GM12872 (cell line): Measurements from ENCODE around the gene RHEB.

Experiments used
- CTCF ChIP-seq: IDR thresholded peaks from 3 replicates; pipeline ENCODE4 v1.5.1; 2011; ENCODE audit warnings: low read depth, mild to moderate bottlenecking, low read length, moderate library complexity; ENCODE audit not compliant: insufficient read depth

The RHEB gene

GRCh38 chr7:151454932-151455530 is 64.7 kb downstream of the RHEB start:
- TF ChIP-seq CTCF = no peak

DNA sequence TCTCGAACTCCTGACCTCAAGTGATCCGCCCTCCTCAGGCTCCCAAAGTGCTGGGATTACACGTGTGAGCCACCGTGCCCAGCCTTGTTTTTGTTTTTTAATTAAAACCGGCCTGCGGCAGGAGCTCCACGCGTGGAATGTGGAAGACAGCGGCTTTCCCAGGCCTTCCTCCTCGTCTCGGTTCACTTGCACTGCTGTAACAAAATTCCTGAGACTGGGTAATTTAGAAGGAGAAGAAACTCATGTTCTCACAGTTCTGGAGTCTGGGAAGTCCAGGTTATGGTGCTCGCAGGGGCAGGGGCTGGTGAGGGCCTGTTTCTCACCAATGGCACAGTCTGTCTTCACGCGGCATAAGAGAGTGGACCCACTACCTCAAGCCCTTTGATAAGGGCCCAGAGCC is 65.4 kb downstream of the RHEB start:
- no peak for TF ChIP-seq CTCF

DNA sequence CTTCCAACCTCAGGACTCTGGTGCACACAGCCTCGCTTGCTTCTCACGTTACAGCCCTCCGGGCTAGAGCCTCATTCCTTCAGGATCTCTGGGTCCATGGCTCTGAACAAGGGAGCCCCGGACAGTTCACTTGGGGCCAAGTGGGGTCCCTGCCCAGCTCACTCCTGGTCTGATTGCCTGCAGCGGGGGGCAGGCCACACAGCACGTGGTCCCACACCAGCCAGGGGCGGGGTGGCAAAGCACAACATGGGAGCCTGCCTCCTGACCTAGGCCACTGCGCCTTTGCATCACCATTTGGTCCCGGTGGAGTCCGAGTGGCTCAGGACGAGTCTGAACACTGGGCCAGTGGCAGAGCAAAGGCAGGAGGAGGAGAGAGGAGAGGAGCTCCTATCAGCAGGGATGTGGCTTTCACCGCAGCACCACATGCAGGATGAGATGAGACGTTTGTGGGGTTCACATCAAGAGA is 66.3 kb downstream of the RHEB start:
- TF ChIP-seq CTCF = no peak

DNA sequence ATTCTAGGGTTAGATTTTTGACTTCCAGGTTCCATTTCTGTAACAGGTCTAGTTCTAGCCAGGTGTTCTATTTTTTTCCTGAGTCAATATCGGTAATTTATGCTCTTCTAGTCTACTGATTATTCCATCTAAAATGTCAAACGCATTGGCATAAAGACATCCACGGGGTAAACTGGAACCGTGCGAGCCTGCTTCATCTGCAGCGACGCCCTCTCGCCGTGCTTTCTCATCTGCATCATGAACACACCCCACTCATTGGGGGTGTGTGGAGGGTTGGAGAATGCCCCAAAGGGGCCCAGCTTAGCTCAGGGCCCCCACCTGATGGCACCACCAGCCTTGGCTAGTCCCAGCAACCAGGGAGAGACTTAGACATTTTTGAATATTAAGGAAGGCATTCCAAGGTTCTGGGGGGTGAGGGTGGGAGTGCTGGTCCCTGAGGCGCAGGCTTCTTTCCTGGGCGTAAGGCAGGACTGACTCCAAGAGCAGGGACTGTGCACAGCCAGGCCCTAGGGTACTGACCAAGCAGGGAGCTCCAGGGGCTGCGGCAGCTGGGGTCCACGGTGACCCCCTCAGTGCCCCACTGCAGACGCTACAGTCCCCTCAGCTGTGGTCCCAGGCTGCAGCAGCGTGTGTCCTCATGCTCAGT is 66.9 kb downstream of the RHEB start:
- TF ChIP-seq CTCF = no peak

DNA sequence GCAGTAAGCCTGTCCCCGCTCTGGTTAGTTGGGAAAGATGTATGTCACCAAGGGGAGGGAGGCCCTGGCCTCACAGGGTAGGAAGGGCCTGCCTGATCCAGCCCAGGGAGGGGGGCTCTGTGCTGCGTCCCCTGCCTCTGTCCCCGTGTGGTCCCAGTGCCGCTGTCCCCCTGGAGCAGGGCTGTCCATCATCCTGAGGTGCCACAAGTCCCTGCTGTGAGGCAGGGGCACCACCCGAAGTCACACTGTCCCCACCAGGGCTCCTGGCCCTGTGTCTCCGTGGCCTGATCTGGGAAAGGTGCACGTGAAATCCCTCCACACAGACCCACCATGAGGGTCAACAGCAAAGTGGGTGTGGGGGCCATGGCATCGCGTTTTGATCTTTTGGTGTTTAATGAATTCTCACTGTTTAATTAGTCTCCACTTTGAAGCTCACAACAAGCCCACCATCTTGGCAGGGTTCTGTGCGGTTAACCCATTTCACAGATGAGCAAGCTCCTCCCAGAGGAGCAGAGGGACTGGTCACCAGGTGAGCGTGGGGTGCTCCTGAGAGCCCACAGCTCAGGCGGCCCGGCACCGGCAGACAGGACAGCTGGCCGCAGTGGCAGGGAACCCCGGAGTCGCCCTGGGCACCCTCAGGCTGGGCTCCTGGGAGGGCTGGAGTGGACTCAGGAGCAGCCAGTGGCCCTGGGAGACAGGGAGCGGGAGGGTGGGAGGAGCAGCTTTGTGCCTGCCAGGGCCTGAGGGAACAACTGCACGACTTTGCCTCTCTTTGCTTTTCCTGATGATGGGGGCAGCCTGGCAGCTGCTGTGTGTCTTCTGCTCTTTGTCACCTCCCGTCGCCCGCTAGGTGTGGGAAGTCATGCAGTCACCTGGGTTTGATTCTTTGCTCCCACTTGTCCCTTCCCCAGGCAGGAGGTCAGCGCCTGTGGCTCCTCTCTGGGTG is 67.8 kb downstream of the RHEB start:
- no peak for TF ChIP-seq CTCF

GRCh38 chr7:151451156-151451555 is 68.5 kb downstream of the RHEB start:
- no peak for TF ChIP-seq CTCF

DNA sequence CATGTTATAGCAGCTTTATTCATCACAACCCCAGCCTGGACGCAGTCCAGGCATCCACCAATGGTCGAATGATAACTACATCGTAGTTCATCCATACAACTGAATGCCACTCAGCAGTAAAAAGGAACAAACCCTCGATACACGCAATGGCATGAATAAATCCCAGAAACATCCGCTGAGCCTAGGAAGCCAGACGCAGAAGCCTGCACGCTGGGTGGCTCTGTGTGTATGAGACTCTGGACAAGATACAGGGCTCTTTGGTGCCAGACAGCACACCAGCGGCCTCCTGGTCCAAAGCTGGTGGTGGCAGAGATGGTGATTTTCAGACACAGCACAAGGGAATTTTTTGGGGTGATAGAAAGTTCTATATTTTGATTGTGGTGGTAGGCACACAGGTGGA is 69.7 kb downstream of the RHEB start:
- no peak for TF ChIP-seq CTCF
